ENCODE measurements around the gene SERPINF2.

DNA sequence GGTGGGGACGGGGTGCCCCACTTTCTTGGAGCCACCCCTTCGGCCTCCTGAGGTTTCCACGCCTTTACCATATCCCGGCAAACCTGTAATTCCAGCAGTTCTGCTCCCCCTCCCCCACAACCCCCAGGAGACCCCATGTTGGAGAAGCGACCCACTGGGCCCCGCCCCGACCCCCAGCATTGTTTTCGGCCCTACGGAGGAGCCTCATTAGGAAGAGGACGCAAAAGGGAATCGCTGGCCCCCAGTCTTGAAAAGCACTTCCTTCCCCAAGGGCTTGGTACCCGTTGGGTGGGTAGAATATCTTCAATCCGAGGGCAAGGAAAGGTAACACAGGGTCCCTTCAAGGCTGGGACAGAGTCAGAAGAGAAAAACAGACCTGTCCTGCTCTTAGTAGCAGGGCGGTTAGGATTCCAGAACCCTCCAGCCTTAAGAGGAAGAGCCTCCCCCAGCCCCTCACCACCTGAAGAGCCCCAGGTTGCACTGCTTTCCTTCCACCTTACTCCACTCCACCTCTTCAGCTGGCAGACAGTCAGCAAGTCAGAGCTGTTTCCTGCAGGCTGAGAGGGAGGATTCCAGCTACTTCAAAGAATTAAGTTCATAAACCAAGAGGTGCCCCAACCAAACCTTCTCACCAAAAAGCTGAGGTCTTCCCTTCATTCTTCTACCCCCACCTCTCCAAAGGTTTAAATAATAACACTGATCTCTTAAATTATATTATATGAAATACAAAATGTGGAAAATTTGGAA is 31.7 kb upstream of the SERPINF2 start:
- TF ChIP-seq CREB1 (CRISPR knock-in tag; IDR thresholded peaks at IDR 0.05; ENCODE audit: low read depth) = no peak
- no peak; the same call in 1 of the 2 replicates for TF ChIP-seq POLR2AphosphoS5 (IDR thresholded peaks at IDR 0.05; ENCODE audit: low read depth)

Data from GM23338 (cell line).